B cell (primary cell): ENCODE data around the gene YIPF2. TPM values are rescaled to one million over a fixed set of nuclear protein-coding genes. Genes with fewer than 3 reads are reported as not detected.

Experiments
- ATAC-seq: fragments of 200-7000 bp; cut with Tn5 transposase; one replicate; pipeline ENCODE4 v1.10.0; 2021; ENCODE audit warnings: low read depth, mild to moderate bottlenecking, moderate number of reproducible peaks, moderate library complexity
- CTCF ChIA-PET: fragments of 350-600 bp; sonication (Branson Sonifier 250); formaldehyde crosslinking; loops from one replicate; lab custom pipeline; 2021; ENCODE audit warnings: antibody characterized with exemption, inconsistent platforms; lab: Charles Lee
- POLR2A ChIA-PET: fragments of 350-600 bp; sonication (Branson Sonifier 250); formaldehyde crosslinking; loops from one replicate; lab custom pipeline; 2021; ENCODE audit warnings: antibody characterized with exemption; lab: Charles Lee
- DNase-seq: peaks from one replicate; pipeline ENCODE4 v3.0.0; 2013
- H2AFZ ChIP-seq: 2 replicates; pipeline ENCODE4 v1.6.1; 2012; ENCODE audit warnings: mild to moderate bottlenecking, low read depth, low read length; ENCODE audit not compliant: insufficient read depth, poor library complexity, severe bottlenecking
- H3K27ac ChIP-seq, 2 donors: 1 replicate in 1 of 2; 2 replicates in 1 of 2; pipeline ENCODE4 v1.5.1; 2012 to 2013; ENCODE audit warnings: low read length in 2 of 2, mild to moderate bottlenecking in 2 of 2, moderate library complexity in 1 of 2
- H3K27me3 ChIP-seq, 4 experiments: fragments of 200-600 bp in 1 of 4; sonication (generic) in 1 of 4; replicated peaks in 1 of 4; 1 replicate in 2 of 4; 2 replicates in 2 of 4; pipeline versions ENCODE4 v1.6.1 to v1.7.0; 2013 to 2016; ENCODE audit warnings: low read length in 3 of 4, mild to moderate bottlenecking in 2 of 4, mixed read lengths in 1 of 4, moderate library complexity in 1 of 4; ENCODE audit not compliant: insufficient read depth in 4 of 4, control insufficient read depth in 3 of 4; ENCODE audit errors: control extremely low read depth in 1 of 4
- H3K36me3 ChIP-seq, 2 experiments: replicated peaks in 1 of 2; 1 replicate in 1 of 2; 2 replicates in 1 of 2; pipeline versions ENCODE4 v1.6.1 to v1.7.1; 2013; ENCODE audit warnings: low read length in 1 of 2; ENCODE audit not compliant: insufficient read depth in 2 of 2, control insufficient read depth in 1 of 2; ENCODE audit errors: control extremely low read depth in 1 of 2, extremely low read depth in 1 of 2
- H3K4me1 ChIP-seq, 2 donors: fragments of 200-600 bp in 1 of 2; sonication (generic) in 1 of 2; 1 replicate in 1 of 2; 2 replicates in 1 of 2; pipeline versions ENCODE4 v1.5.1 to v1.6.1; 2013 to 2017; ENCODE audit warnings: low read length in 2 of 2; ENCODE audit not compliant: control insufficient read depth in 2 of 2, insufficient read depth in 2 of 2
- H3K4me2 ChIP-seq: replicated peaks from 2 replicates; pipeline ENCODE3; 2012; ENCODE audit warnings: mild to moderate bottlenecking, low read depth, low read length; ENCODE audit not compliant: poor library complexity, severe bottlenecking
- H3K4me3 ChIP-seq, 5 experiments: fragments of 200-600 bp in 1 of 5; sonication (generic) in 1 of 5; 1 replicate in 3 of 5; 2 replicates in 2 of 5; pipeline versions ENCODE4 v1.5.1 to v1.7.0; 2011 to 2016; ENCODE audit warnings: low read length in 4 of 5, mild to moderate bottlenecking in 4 of 5, low read depth in 2 of 5, control low read depth in 1 of 5, moderate library complexity in 1 of 5; ENCODE audit not compliant: insufficient read depth in 1 of 5; ENCODE audit errors: control extremely low read depth in 1 of 5, extremely low read depth in 1 of 5
- H3K79me2 ChIP-seq: fragments of 200-600 bp; sonication (generic); one replicate; pipeline ENCODE4 v1.6.0; 2016; ENCODE audit warnings: low read length; ENCODE audit not compliant: control insufficient read depth, insufficient read depth
- H3K9ac ChIP-seq: fragments of 200-600 bp; sonication (generic); 2 replicates; pipeline ENCODE4 v1.6.1; 2017; ENCODE audit warnings: mild to moderate bottlenecking, low read length, moderate library complexity
- H3K9me3 ChIP-seq, 3 donors: one replicate each; pipeline versions ENCODE4 v1.6.1 to v1.7.1; 2013; ENCODE audit warnings: low read length in 2 of 3; ENCODE audit not compliant: control insufficient read depth in 2 of 3, insufficient read depth in 1 of 3; ENCODE audit errors: control extremely low read depth in 1 of 3
- H4K20me1 ChIP-seq: 2 replicates; pipeline ENCODE4 v1.6.0; 2012; ENCODE audit warnings: mild to moderate bottlenecking, low read length; ENCODE audit not compliant: insufficient read depth, control insufficient read depth, poor library complexity, severe bottlenecking
- H3K27ac Mint-ChIP-seq: one replicate; pipeline ENCODE4 v1.8.0; 2021; ENCODE audit warnings: mixed read lengths
- H3K27me3 Mint-ChIP-seq: one replicate; pipeline ENCODE4 v1.8.0; 2021; ENCODE audit warnings: mixed read lengths
- H3K4me1 Mint-ChIP-seq: one replicate; pipeline ENCODE4 v1.8.0; 2021; ENCODE audit warnings: mixed read lengths
- H3K4me3 Mint-ChIP-seq: one replicate; pipeline ENCODE4 v1.8.0; 2021; ENCODE audit warnings: mixed read lengths
- H3K9me3 Mint-ChIP-seq: one replicate; pipeline ENCODE4 v1.8.0; 2022; ENCODE audit warnings: mixed read lengths; ENCODE audit not compliant: insufficient read depth
- EZH2 ChIP-seq: IDR thresholded peaks from 2 replicates; pipeline ENCODE4 v1.6.1; 2012; ENCODE audit warnings: borderline replicate concordance, low read depth, mild to moderate bottlenecking, moderate library complexity, low read length; ENCODE audit not compliant: insufficient read depth, poor library complexity, severe bottlenecking
- WGBS: methylation state at CpG from one replicate; pipeline ENCODE4 v1.1.5; 2013; ENCODE audit warnings: missing lambda C conversion rate; ENCODE audit not compliant: insufficient coverage; 5-methylcytosine and 5-hydroxymethylcytosine counted together
- intact Hi-C: fragments of 100-400 bp; cut with micrococcal nuclease; formaldehyde crosslinking; loops from one replicate; pipeline ENCODE4 v1.10.0; 2022
- polyA plus RNA-seq: library from polyadenylated mRNA; depleted of rRNA; stranded (reverse); fragments of >200 nt; gene quantifications from 2 replicates; pipeline ENCODE4 v1.2.3, GENCODE V29; 2012
- total RNA-seq, 2 donors: library from RNA; stranded (reverse); fragments of 120-200 nt in 1 of 2; gene quantifications; 1 replicate in 1 of 2; 2 replicates in 1 of 2; pipeline versions ENCODE4 v1.2.3 to v1.2.4, GENCODE V29; 2013 to 2022
- TF ChIP-seq, protein P1 (sequence below): fragments of 200-600 bp; IDR thresholded peaks from one replicate; pipeline ENCODE4 v1.8.0; 2022; ENCODE audit warnings: antibody characterized with exemption, mild to moderate bottlenecking

The YIPF2 gene
- total and polyA plus RNA-seq, 2 donors (not counting 1 experiment from before 2014, with no cell fraction given) = 19.8 to 34.8 TPM

DNA sequence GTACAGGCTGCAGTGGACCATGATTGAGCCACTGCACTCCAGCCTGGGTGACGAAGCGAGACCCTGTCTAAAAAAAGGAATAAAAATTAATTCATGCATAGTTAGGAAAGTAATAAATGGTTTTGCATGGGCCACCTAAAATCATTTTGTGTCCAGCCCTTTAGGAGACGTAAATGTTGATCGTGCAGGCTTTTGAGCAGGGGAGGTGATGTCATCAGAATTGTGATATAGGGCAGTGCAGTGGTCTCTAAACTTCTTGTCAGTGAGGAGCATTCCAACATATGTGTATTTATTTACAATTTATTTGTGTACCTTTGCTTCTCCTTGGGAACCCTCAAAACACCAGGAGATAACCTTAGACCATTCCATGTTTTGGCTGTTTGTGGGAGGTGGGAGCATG lies 35.4 kb upstream of the YIPF2 start:
- peaks cover 30% of the 10 kb centered on the region for H4K20me1 ChIP-seq
- H3K4me3 ChIP-seq = no peak overlapping the region
- H3K9me3 Mint-ChIP-seq = no peaks in the 10 kb centered on the region
- POLR2A ChIA-PET = no interaction called here
- 50% methylated on average over 2 of the region's 4 CpGs for WGBS
- H3K4me3 Mint-ChIP-seq = no peak overlapping the region
- peaks cover 80% of the 10 kb centered on the region for H3K79me2 ChIP-seq
- peaks cover 55% of the 10 kb centered on the region for H3K4me1 Mint-ChIP-seq
- peak overlapping the region in 1 of 2 donors; percentile 1 for H3K27ac ChIP-seq
- no peaks in the 10 kb centered on the region for H3K27me3 ChIP-seq
- H3K4me2 ChIP-seq = peak overlapping the region; percentile 43
- H3K27me3 Mint-ChIP-seq = no peaks in the 10 kb centered on the region
- no peaks in the 10 kb centered on the region for H3K36me3 ChIP-seq
- H3K4me1 ChIP-seq = peaks cover 32 to 64% of the 10 kb centered on the region in 2 donors
- no peak overlapping the region for H2AFZ ChIP-seq
- ATAC-seq (no peak), DNase-seq (no peak)
- intact Hi-C loops = loop anchor here (5.0 kb wide), 1 partner anchor 83 kb away; no protein-coding TSS in a partner anchor
- CTCF ChIA-PET = interaction anchor here (1.2 kb wide), 1 partner anchor 162 kb away, joined by 3 read pairs; no protein-coding TSS in a partner anchor
- no peak overlapping the region for H3K9ac ChIP-seq
- no peak for TF ChIP-seq EZH2
- TF ChIP-seq, protein P1, sequence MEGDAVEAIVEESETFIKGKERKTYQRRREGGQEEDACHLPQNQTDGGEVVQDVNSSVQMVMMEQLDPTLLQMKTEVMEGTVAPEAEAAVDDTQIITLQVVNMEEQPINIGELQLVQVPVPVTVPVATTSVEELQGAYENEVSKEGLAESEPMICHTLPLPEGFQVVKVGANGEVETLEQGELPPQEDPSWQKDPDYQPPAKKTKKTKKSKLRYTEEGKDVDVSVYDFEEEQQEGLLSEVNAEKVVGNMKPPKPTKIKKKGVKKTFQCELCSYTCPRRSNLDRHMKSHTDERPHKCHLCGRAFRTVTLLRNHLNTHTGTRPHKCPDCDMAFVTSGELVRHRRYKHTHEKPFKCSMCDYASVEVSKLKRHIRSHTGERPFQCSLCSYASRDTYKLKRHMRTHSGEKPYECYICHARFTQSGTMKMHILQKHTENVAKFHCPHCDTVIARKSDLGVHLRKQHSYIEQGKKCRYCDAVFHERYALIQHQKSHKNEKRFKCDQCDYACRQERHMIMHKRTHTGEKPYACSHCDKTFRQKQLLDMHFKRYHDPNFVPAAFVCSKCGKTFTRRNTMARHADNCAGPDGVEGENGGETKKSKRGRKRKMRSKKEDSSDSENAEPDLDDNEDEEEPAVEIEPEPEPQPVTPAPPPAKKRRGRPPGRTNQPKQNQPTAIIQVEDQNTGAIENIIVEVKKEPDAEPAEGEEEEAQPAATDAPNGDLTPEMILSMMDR = no peak
- H3K27ac Mint-ChIP-seq = no peak overlapping the region
- H3K9me3 ChIP-seq = no peaks in the 10 kb centered on the region

DNA sequence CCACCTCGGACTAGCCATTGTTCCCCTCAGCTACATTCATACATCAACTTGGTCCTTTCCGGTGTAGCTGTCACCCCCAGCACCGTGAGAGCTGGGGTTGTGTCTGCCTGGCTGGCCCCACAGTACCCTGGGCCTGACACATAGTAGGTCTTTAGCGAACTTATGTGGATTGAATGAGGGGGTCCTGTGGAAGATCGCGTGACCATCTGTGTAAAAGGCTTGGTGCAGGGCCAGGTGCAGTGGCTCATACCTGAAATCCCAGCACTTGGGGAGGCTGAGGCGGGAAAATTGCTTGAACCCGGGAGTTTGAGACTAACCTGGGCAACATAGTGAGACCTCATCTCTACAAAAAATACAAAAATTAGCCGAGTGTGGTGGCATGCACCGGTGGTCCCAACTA lies 34.4 kb upstream of the YIPF2 start:
- POLR2A ChIA-PET = no interaction called here
- CTCF ChIA-PET = interaction anchor here (1.2 kb wide), 1 partner anchor 163 kb away, joined by 3 read pairs; no protein-coding TSS in a partner anchor
- no peak overlapping the region for H3K27ac ChIP-seq
- H3K4me3 ChIP-seq = no peak overlapping the region
- peaks cover 22 to 54% of the 10 kb centered on the region in 2 donors for H3K4me1 ChIP-seq
- no peak for TF ChIP-seq EZH2
- TF ChIP-seq, protein P1 = no peak
- peak overlapping the region; percentile 64 for H3K4me3 Mint-ChIP-seq
- peak overlapping the region; percentile 41 for H3K27ac Mint-ChIP-seq
- peaks cover 48% of the 10 kb centered on the region for H3K4me1 Mint-ChIP-seq
- no peak for ATAC-seq
- no peak for DNase-seq
- H3K27me3 Mint-ChIP-seq = no peaks in the 10 kb centered on the region
- 91% methylated on average over 8 of the region's 10 CpGs for WGBS
- H3K9me3 ChIP-seq = no peaks in the 10 kb centered on the region
- H3K27me3 ChIP-seq = no peaks in the 10 kb centered on the region
- H3K4me2 ChIP-seq = no peak overlapping the region
- H3K36me3 ChIP-seq = no peaks in the 10 kb centered on the region
- H4K20me1 ChIP-seq = peaks cover 21% of the 10 kb centered on the region
- no peak overlapping the region for H3K9ac ChIP-seq
- no peak overlapping the region for H2AFZ ChIP-seq
- no peaks in the 10 kb centered on the region for H3K9me3 Mint-ChIP-seq
- intact Hi-C loops = loop anchor here (5.0 kb wide), 1 partner anchor 84 kb away; no protein-coding TSS in a partner anchor
- peaks cover 70% of the 10 kb centered on the region for H3K79me2 ChIP-seq
